B cell (primary cell): ENCODE measurements around the gene VWA8.
"Not testable (repeated sequence)": the region's sequence is repeated elsewhere in the genome, so short reads cannot be mapped to it uniquely, and the experiment has no call there.

Experiments
- EZH2 ChIP-seq: IDR thresholded peaks from 2 replicates; pipeline ENCODE4 v1.6.1; 2012; ENCODE audit warnings: borderline replicate concordance, low read depth, mild to moderate bottlenecking, moderate library complexity, low read length; ENCODE audit not compliant: insufficient read depth, poor library complexity, severe bottlenecking
- TF ChIP-seq, protein P1 (sequence below): fragments of 200-600 bp; IDR thresholded peaks from one replicate; pipeline ENCODE4 v1.8.0; 2022; ENCODE audit warnings: antibody characterized with exemption, mild to moderate bottlenecking

GRCh38 chr13:41745496-41745895 lies 215.4 kb downstream of the VWA8 start:
- TF ChIP-seq, protein P1, sequence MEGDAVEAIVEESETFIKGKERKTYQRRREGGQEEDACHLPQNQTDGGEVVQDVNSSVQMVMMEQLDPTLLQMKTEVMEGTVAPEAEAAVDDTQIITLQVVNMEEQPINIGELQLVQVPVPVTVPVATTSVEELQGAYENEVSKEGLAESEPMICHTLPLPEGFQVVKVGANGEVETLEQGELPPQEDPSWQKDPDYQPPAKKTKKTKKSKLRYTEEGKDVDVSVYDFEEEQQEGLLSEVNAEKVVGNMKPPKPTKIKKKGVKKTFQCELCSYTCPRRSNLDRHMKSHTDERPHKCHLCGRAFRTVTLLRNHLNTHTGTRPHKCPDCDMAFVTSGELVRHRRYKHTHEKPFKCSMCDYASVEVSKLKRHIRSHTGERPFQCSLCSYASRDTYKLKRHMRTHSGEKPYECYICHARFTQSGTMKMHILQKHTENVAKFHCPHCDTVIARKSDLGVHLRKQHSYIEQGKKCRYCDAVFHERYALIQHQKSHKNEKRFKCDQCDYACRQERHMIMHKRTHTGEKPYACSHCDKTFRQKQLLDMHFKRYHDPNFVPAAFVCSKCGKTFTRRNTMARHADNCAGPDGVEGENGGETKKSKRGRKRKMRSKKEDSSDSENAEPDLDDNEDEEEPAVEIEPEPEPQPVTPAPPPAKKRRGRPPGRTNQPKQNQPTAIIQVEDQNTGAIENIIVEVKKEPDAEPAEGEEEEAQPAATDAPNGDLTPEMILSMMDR, result not testable (repeated sequence)
- TF ChIP-seq EZH2, result not testable (repeated sequence)
